Activated CD4-positive, alpha-beta T cell treated with anti-CD3 and anti-CD28 coated beads, Interleukin-2, amount 50 U/mL, for 4 hours (primary cell): Measurements from ENCODE around the gene ARID1B.

Experiments used
- DNase-seq, 2 experiments: peaks; one replicate each; pipeline ENCODE4 v3.0.0-alpha.2; 2020

The ARID1B gene

GRCh38 chr6:156883497-156884252 lies 106.5 kb downstream of the ARID1B start:
- peak in 1 of 2 experiments; percentile 7 for DNase-seq

- no peak for DNase-seq
Measured at GRCh38 chr6:156884306-156884705, 107.1 kb downstream of the ARID1B start.

DNA sequence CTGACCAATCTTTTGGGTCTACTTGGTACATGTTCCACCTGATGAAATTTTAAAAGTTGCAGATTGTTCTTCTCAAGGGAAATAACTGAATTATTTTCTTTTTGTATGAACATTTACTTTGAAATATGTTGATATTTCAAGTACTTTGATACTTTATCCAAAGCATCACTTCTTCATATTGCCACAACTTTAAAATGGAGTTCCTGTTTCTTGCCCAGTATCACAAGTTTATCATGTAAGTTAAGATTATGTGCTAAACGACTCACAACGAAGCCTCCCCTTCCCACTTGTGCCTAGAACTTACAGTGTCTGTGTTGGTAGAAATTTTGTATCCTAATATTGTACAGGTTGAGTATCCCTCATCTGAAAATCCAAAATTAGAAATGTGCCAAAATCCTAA lies 108.4 kb downstream of the ARID1B start:
- DNase-seq, result no peak

DNA sequence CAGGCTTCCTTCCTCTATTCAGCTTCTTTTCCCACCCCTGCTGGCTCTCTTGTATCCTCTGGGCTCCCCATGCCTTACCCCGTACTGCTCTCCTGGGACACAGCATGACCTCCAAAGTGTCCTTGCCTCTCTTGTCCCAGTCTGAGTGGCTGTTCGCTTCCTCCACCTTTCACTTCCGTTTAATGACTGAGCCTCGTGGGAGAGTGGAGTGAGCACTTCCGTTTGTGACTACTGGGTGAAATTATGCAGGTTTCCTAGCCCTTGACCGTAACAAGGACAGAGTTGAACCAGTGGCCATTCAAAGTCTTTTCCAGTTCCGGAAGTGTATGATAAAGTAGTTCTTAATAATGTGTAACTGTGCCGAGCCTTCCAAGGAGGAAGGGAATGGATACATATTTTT lies 109.2 kb downstream of the ARID1B start:
- no peak for DNase-seq

DNA sequence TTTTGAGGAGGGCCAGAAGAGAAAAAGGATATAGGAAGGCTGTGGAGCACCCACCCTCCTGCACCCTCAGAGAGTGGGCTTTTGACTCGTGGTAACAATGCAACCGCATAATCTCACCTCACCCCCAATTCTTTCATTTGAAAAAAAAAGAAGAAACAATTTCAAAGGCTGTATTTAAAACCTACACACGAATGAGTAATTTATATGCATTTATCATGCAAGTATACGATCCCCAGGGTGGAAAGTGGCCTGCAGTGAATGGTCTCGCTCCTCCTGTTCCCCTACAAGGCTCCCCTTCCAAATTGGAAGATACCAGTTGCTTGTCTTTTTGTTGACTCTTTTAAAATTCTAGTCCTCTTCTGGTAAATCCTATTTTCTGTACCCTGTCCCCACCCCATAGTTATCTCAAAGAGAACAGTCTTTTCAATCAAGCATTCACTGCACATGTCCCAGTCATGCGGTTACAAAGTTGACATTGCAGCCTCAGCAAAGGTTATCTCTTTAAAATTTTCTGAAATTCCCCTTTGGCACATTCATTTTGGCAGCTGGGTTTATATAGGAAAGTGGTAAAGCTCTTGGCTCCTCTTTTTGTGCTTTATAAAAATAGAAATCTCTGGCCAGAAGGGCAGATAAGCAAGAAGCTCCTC lies 110.6 kb downstream of the ARID1B start:
- no peak for DNase-seq

DNA sequence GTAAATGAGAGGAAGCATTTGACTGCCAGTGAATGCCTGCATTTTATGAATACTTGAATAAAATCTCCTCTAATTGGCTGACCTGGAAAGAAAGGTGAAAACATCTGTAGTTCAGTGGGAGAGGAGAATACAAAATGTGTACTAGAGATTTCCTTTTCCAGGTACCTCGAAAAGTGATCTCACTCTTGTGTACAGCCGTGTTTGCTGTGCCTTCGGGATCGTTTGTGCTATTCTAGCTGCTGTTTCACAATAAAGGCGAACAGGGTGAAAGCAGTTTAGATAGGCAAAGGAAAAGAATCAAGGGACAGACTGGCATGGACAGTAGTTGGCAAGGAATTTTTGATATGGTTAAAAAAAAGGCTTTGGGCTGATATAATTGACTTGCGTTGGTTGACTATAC lies 112.3 kb downstream of the ARID1B start:
- DNase-seq, result no peak

GRCh38 chr6:156889986-156890385 lies 112.8 kb downstream of the ARID1B start:
- DNase-seq, result no peak

- no peak for DNase-seq
Measured at GRCh38 chr6:156890627-156891314, 113.6 kb downstream of the ARID1B start.

- DNase-seq, result no peak
Measured at GRCh38 chr6:156897907-156898531, 120.8 kb downstream of the ARID1B start.

DNA sequence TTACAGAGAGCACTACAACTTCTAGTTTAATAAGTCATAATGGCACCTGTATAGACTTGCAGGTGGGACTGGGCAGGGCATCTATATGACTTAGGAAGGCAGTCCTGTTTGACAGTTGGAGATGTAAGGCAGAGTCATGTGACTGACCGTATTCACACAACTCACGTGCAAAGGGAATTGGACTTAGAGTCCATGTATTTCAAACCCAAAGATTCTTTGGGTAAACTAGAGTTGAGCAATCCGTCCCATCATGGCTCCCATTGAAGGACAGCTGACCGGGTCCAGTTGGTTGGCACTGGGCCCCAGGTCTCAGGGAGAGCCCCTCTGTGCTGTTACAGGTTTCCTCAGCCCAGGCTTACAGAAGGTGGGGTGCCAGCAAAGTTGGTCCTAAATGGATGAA lies 121.9 kb downstream of the ARID1B start:
- no peak for DNase-seq

GRCh38 chr6:156899532-156900135 lies 122.5 kb downstream of the ARID1B start:
- DNase-seq, result no peak

- no peak for DNase-seq
Measured at GRCh38 chr6:156900292-156900691, 123.1 kb downstream of the ARID1B start.

DNA sequence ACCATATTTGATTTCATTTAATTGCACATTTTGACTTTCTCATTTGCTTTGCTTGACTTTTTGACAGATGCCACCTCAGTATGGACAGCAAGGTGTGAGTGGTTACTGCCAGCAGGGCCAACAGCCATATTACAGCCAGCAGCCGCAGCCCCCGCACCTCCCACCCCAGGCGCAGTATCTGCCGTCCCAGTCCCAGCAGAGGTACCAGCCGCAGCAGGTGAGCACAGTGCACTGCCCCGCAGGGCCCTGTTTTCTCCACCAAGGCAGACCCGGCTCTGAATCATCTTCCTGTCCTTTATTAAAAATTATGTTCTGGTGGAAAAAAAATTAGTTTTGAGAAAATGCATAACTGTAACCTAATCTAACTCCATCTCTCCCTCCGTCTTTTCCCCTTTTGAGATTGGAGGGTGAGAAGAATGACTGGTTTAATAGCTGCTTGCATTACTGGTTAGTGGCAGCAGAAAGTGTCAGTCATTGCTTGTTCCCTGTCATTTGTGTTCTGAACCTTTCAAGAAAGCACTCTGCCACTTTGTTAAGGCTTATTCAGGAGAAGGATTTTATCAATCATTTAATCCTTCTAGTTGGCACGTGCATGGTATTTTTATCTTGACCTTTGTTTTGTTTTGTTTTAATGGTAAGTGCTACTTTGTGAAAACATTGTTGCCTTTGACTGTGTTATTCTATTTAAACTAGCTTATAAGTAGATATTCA lies 124.3 kb downstream of the ARID1B start:
- no peak for DNase-seq

- no peak for DNase-seq
Measured at GRCh38 chr6:156902782-156903181, 125.6 kb downstream of the ARID1B start.

GRCh38 chr6:156904176-156904967 lies 127.2 kb downstream of the ARID1B start:
- no peak for DNase-seq

DNA sequence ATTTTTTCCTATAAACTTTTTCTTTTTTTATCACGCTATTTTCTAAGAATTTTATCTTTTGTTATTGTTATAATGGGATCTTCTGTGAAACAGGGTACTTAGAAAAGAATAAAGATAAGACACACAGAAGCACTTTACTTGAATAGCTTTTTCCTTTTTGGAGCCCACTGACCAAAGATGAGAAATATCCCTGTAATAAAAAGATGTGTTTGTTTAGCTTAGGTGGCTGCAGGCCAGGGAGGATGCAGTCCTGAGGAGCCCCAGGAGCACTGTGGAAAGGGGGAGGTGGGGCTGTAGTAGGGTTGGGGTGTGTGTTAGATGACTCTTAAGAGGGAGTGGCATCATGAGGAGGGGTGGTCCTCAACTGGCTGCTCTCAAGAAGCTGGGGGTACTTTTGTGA lies 128.6 kb downstream of the ARID1B start:
- DNase-seq, result no peak

- DNase-seq, result no peak
Measured at GRCh38 chr6:156906451-156906850, 129.3 kb downstream of the ARID1B start.

DNA sequence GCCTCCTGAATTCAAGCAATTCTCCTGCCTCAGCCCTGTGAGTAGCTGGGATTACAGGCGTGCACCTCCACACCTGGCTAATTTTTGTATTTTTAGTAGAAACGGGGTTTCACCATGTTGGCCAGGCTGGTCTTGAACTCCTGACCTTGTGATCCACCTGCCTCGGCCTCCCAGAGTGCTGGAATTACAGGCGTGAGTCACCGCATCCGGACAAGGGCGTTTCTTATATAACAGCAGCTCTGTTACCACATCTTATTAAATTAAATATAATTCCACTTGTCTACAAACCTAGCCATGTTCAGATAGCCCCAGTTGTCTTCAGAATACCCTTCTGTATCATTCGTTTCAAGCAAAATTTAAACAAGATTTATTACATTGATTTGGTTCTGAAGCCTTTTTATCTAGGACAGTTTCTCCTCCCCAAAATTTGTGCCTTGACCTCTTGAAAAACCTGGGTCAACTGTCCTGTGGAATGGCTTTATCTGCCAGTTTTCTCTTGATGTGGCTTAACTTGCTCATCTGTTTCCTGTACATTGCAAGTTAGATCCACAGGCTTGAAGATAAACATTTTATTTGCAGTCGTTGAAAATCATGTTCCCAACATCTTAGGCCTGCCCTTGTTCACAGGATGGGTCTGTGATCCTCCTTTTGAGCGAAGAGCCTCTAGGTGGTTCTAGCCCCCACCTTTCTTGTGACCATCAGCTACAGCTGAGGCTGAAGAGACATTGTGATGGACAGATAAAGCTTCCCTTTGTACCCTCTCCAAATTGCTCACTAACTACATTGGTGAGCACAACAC lies 132.2 kb downstream of the ARID1B start:
- DNase-seq, result no peak

GRCh38 chr6:156910011-156910334 lies 132.8 kb downstream of the ARID1B start:
- DNase-seq, result no peak

- no peak for DNase-seq
Measured at GRCh38 chr6:156910938-156911337, 133.8 kb downstream of the ARID1B start.

DNA sequence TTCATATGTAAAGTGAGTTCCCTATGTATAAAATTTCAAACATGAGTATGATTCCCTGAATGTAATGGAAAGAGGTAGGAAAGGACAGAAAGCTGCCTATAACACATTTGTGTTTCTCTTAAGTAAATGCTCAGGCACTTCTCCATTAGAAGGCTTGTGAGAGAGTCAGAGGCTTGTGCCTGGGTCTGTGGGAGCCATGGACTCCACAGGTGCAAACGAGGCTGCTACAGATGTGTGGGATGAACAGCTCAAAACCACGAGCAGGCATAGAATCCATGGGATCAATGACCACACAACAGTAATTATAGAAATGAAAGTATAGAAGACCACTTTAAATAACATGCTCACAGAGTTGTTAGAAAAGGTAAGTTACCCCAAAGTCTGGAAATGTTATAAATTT lies 134.4 kb downstream of the ARID1B start:
- DNase-seq, result no peak
